ENCODE data around the gene SNRNP70. TPM values are rescaled to one million over a fixed set of nuclear protein-coding genes. Genes with fewer than 3 reads are reported as not detected.

SNRNP70 gene
- polyA plus RNA-seq, 3 donors, result 27.4 to 360 (median 40.4) TPM

GRCh38 chr19:49064768-49065611 lies 20.3 kb upstream of the SNRNP70 start, which contains the start of gene NTF4:
TSS of gene NTF4 (minus strand) at chr19:49064818. CDS start at chr19:49061997, 2,821 bp downstream.
- Mint-ChIP-seq H3K4me3 (peak within 1 kb of the TSS in 1 of 2 donors; percentile 57), H3K36me3 (no peaks in the 10 kb centered on the region), H3K9me3 (peaks cover 2 to 17% (median 6%) of the 10 kb centered on the region in 7 donors), H3K27me3 (ENCODE audit: low read depth in 3 of 3) (peaks cover 79 to 93% (median 81%) of the 10 kb centered on the region in 3 donors), H3K27ac (no peak within 1 kb of the TSS), H3K4me1 (no peaks in the 10 kb centered on the region)
- Histone ChIP-seq H3K4me2 (replicated peaks; ENCODE audit: extremely low read depth, low read length, poor library complexity, severe bottlenecking) (no peak within 1 kb of the TSS), H3K9ac (ENCODE audit: insufficient read depth, low read length, poor library complexity, severe bottlenecking) (no peak within 1 kb of the TSS), H3K27me3 (ENCODE audit: control insufficient read depth in 2 of 2, insufficient read depth in 2 of 2, low read length in 2 of 2) (peaks cover 27 to 80% of the 10 kb centered on the region in 2 donors), H3K4me1 (ENCODE audit: control insufficient read depth in 1 of 2, insufficient read depth in 2 of 2, low read length in 2 of 2) (no peaks in the 10 kb centered on the region), H3K79me2 (ENCODE audit: insufficient read depth, low read length) (no peaks in the 10 kb centered on the region), H4K20me1 (ENCODE audit: insufficient read depth, low read length) (no peaks in the 10 kb centered on the region), H2AFZ (ENCODE audit: insufficient read depth, low read depth, low read length, poor library complexity, severe bottlenecking) (no peak within 1 kb of the TSS), H3K27ac (ENCODE audit: low read depth in 1 of 2, low read length in 2 of 2) (no peak within 1 kb of the TSS), H3K4me3 (replicated peaks in 1 of 3; ENCODE audit: low read depth in 2 of 3, low read length in 3 of 3) (no peak within 1 kb of the TSS), H3K36me3 (replicated peaks in 1 of 2; ENCODE audit: control insufficient read depth in 1 of 2, insufficient read depth in 2 of 2, low read length in 2 of 2) (no peaks in the 10 kb centered on the region), H3K9me3 (replicated peaks in 1 of 2; ENCODE audit: control insufficient read depth in 1 of 2, insufficient read depth in 1 of 2, low read length in 2 of 2) (no peaks in the 10 kb centered on the region)
- no peak for DNase-seq
- intact Hi-C loops (cut with micrococcal nuclease), result no loop called here
- no peak for TF ChIP-seq CTCF (IDR thresholded peaks at IDR 0.05)
- 7% methylated on average over 44 of the region's 53 CpGs for WGBS (ENCODE audit: insufficient coverage)

GRCh38 chr19:49065905-49066512 lies 19.2 kb upstream of the SNRNP70 start:
- H3K4me2 ChIP-seq (replicated peaks; ENCODE audit: extremely low read depth, low read length, poor library complexity, severe bottlenecking), result no peak overlapping the region
- no peak overlapping the region for H3K4me3 ChIP-seq (replicated peaks in 1 of 3; ENCODE audit: low read depth in 2 of 3, low read length in 3 of 3)
- H3K9ac ChIP-seq (ENCODE audit: insufficient read depth, low read length, poor library complexity, severe bottlenecking), result no peak overlapping the region
- intact Hi-C loops (cut with micrococcal nuclease), result no loop called here
- no peak for DNase-seq
- TF ChIP-seq CTCF (IDR thresholded peaks at IDR 0.05), result no peak
- peak overlapping the region in 1 of 2 donors; percentile 32 for H3K4me3 Mint-ChIP-seq
- no peak overlapping the region for H3K27ac ChIP-seq (ENCODE audit: low read depth in 1 of 2, low read length in 2 of 2)
- H3K79me2 ChIP-seq (ENCODE audit: insufficient read depth, low read length), result no peaks in the 10 kb centered on the region
- no peaks in the 10 kb centered on the region for H3K9me3 ChIP-seq (replicated peaks in 1 of 2; ENCODE audit: control insufficient read depth in 1 of 2, insufficient read depth in 1 of 2, low read length in 2 of 2)
- no CpG with 5 or more reads among the region's 13 CpGs for WGBS (ENCODE audit: insufficient coverage)
- H3K27ac Mint-ChIP-seq, result no peak overlapping the region
- H3K4me1 ChIP-seq (ENCODE audit: control insufficient read depth in 1 of 2, insufficient read depth in 2 of 2, low read length in 2 of 2), result no peaks in the 10 kb centered on the region
- H3K27me3 Mint-ChIP-seq (ENCODE audit: low read depth in 3 of 3), result peaks cover 80 to 93% (median 85%) of the 10 kb centered on the region in 3 donors
- no peaks in the 10 kb centered on the region for H3K4me1 Mint-ChIP-seq
- H3K36me3 ChIP-seq (replicated peaks in 1 of 2; ENCODE audit: control insufficient read depth in 1 of 2, insufficient read depth in 2 of 2, low read length in 2 of 2), result no peaks in the 10 kb centered on the region
- H3K27me3 ChIP-seq (ENCODE audit: control insufficient read depth in 2 of 2, insufficient read depth in 2 of 2, low read length in 2 of 2), result peaks cover 27 to 85% of the 10 kb centered on the region in 2 donors
- no peaks in the 10 kb centered on the region for H4K20me1 ChIP-seq (ENCODE audit: insufficient read depth, low read length)
- no peak overlapping the region for H2AFZ ChIP-seq (ENCODE audit: insufficient read depth, low read depth, low read length, poor library complexity, severe bottlenecking)
- H3K36me3 Mint-ChIP-seq, result no peaks in the 10 kb centered on the region
- peaks cover 0 to 21% (median 5%) of the 10 kb centered on the region in 7 donors for H3K9me3 Mint-ChIP-seq

All from CD14-positive monocyte (primary cell).